ENCODE results near the gene INPP5F. TPM values are rescaled to one million over a fixed set of nuclear protein-coding genes. Genes with fewer than 3 reads are reported as not detected.
A peak's percentile ranks its signal among the peaks of the same experiment; 100 is the strongest.

INPP5F gene
- total and polyA plus RNA-seq, 10 of the 15 experiments (the other 5 are each of a cell fraction or from before 2014, with no cell fraction given) = 6.0 to 49.3 (median 34.3) TPM

DNA sequence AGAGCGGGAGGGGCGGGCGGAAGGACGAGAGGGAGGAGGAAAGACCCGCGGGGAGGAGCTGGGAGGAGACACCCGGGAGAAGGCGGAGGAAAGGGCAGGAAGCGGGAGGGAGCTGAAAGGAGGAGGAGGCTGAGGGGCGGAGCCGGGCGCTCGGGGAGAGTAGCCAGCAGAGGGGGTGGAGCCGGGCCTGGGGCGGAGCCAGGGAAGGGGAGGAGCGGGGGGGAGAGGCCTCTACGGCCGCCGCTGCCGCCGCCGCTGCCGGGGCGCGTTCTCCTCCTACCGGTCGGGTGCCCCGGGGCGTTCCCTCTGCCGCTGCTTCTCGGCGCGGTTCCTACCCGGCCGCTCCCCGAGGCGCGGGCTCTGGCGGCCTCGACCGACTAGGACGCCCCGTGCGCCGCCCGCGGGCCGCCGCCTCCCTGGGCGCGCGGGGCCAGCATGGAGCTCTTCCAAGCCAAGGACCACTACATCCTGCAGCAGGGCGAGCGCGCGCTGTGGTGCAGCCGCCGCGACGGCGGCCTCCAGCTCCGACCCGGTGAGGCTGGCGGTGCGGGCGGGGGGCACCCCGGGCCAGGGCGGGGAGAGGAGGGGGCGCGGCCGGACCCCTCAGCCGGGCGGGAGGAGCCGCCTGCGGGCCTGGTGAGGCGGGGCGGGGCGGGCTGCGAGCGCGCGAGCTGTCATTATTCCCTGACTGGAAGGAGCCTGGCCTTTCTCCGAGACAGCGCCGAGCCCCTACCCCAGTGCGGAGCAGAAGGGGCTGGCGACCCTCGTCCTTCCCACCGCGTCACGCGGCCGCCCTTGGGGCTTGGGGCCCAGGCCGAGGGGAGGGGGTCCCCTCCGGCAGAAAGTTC lies at the start of gene INPP5F (continued):
- TF ChIP-seq FOXK2 (IDR thresholded peaks at IDR 0.05) (no peak), NFXL1 (IDR thresholded peaks at IDR 0.05; ENCODE audit: borderline replicate concordance) (no peak), KAT2A (conservative IDR thresholded peaks at IDR 0.05; ENCODE audit: control insufficient read depth, low read depth, low read length) (no peak), NFYA (IDR thresholded peaks at IDR 0.05; ENCODE audit: borderline replicate concordance, low read depth, low read length) (no peak), TCF7 (IDR thresholded peaks at IDR 0.05; ENCODE audit: borderline replicate concordance) (no peak), BACH1 (IDR thresholded peaks at IDR 0.05; ENCODE audit: borderline replicate concordance) (peak; percentile 78), ESRRA (IDR thresholded peaks at IDR 0.05; ENCODE audit: low read length) (no peak), EED (IDR thresholded peaks at IDR 0.05; ENCODE audit: low read depth) (peak; percentile 81), BCL11A (IDR thresholded peaks at IDR 0.05; ENCODE audit: low read depth, low read length) (no peak), RBBP5 (conservative IDR thresholded peaks at IDR 0.05) (no peak), NFIC (IDR thresholded peaks at IDR 0.05; ENCODE audit: low read depth, low read length) (no peak), TCF12 (IDR thresholded peaks at IDR 0.05; ENCODE audit: low read depth, low read length) (no peak), HDAC2 (IDR thresholded peaks at IDR 0.05) (no peak), RUNX3 (IDR thresholded peaks at IDR 0.05; ENCODE audit: low read length) (no peak), SMC3 (IDR thresholded peaks at IDR 0.05; ENCODE audit: borderline replicate concordance, low read length) (peak; percentile 19; the same call in 1 of the 2 replicates), IKZF2 (IDR thresholded peaks at IDR 0.05) (peak; percentile 84 to 89), SP1 (IDR thresholded peaks at IDR 0.05; ENCODE audit: low read depth, low read length) (no peak), PAX8 (IDR thresholded peaks at IDR 0.05) (no peak), HDGF (IDR thresholded peaks at IDR 0.05) (peak; percentile 100), PRDM15 (CRISPR knock-in tag; IDR thresholded peaks at IDR 0.05) (no peak), ATF2 (IDR thresholded peaks at IDR 0.05; ENCODE audit: low read length) (no peak)
- TF ChIP-seq, protein P1, sequence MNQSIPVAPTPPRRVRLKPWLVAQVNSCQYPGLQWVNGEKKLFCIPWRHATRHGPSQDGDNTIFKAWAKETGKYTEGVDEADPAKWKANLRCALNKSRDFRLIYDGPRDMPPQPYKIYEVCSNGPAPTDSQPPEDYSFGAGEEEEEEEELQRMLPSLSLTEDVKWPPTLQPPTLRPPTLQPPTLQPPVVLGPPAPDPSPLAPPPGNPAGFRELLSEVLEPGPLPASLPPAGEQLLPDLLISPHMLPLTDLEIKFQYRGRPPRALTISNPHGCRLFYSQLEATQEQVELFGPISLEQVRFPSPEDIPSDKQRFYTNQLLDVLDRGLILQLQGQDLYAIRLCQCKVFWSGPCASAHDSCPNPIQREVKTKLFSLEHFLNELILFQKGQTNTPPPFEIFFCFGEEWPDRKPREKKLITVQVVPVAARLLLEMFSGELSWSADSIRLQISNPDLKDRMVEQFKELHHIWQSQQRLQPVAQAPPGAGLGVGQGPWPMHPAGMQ (IDR thresholded peaks at IDR 0.05; ENCODE audit: borderline replicate concordance) = no peak
- TF ChIP-seq, protein P2, sequence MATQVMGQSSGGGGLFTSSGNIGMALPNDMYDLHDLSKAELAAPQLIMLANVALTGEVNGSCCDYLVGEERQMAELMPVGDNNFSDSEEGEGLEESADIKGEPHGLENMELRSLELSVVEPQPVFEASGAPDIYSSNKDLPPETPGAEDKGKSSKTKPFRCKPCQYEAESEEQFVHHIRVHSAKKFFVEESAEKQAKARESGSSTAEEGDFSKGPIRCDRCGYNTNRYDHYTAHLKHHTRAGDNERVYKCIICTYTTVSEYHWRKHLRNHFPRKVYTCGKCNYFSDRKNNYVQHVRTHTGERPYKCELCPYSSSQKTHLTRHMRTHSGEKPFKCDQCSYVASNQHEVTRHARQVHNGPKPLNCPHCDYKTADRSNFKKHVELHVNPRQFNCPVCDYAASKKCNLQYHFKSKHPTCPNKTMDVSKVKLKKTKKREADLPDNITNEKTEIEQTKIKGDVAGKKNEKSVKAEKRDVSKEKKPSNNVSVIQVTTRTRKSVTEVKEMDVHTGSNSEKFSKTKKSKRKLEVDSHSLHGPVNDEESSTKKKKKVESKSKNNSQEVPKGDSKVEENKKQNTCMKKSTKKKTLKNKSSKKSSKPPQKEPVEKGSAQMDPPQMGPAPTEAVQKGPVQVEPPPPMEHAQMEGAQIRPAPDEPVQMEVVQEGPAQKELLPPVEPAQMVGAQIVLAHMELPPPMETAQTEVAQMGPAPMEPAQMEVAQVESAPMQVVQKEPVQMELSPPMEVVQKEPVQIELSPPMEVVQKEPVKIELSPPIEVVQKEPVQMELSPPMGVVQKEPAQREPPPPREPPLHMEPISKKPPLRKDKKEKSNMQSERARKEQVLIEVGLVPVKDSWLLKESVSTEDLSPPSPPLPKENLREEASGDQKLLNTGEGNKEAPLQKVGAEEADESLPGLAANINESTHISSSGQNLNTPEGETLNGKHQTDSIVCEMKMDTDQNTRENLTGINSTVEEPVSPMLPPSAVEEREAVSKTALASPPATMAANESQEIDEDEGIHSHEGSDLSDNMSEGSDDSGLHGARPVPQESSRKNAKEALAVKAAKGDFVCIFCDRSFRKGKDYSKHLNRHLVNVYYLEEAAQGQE (IDR thresholded peaks at IDR 0.05; ENCODE audit: low read depth, low read length) = no peak
